ENCODE results near the gene TMPRSS4.

TMPRSS4 gene

GRCh38 chr11:118100691-118101232 lies 23.9 kb downstream of the TMPRSS4 start:
- FAIRE-seq (no peak), DNase-seq (ENCODE audit: insufficient read length, low spot score) (no peak)

DNA sequence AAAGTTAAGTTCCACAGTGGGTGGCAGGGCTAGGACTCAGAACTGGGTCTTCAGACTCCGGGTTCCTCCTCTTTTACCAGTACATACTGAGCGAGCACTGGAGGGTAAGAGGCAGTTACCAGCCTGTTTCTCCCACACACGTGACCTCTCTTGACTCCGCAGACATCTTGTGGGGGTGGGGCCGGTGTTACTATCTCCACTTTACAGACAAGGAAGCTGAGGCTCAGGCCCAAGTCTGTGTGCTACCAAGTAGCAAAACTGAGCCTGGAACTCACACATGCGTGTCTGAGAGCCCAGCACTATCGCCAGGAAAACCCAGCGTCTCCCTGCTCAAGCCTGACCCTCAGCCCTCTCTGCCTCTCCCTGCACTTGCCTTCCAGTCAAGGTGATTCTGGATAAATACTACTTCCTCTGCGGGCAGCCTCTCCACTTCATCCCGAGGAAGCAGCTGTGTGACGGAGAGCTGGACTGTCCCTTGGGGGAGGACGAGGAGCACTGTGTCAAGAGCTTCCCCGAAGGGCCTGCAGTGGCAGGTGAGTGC lies 25.9 kb downstream of the TMPRSS4 start:
- DNase-seq (ENCODE audit: insufficient read length, low spot score), result no peak

GRCh38 chr11:118104491-118104890 lies 27.6 kb downstream of the TMPRSS4 start:
- DNase-seq (ENCODE audit: insufficient read length, low spot score) (no peak), FAIRE-seq (no peak)

More for the DNA sequence above, 25.9 kb downstream of the TMPRSS4 start:
- no peak for FAIRE-seq

DNA sequence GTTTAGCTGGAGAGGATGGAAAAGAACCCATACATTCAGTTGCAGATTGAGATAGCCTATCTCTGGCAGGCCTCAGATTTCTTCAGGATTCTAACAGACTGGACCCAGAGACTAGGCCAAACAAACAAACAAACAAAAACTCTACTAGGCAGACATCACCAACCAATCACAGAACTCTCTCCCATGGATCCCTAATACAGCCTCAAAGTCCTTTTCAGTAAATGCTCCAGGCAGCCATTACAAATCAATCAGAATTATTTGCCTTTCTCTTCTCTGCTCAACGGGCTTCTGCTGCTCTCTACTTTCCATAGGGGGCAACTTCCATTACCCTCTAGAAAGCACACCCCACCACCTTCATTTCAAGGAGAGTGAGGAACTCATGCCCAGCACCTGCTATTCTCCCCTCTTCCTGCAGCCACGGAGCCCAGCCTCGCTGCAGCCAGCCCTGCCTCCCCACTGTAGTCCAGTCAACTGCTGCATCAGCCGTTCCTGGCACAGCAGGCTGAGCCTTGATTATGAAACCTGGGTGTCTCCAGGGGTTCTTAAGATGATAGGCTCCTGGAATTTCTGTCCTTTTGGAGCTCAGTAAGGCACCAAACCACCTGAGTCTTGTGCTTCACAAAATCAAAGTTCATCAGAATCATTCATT lies 28.9 kb downstream of the TMPRSS4 start:
- DNase-seq (ENCODE audit: insufficient read length, low spot score) (no peak), FAIRE-seq (no peak)

GRCh38 chr11:118106789-118107335 lies 30.0 kb downstream of the TMPRSS4 start:
- FAIRE-seq (no peak), DNase-seq (ENCODE audit: insufficient read length, low spot score) (no peak)

DNA sequence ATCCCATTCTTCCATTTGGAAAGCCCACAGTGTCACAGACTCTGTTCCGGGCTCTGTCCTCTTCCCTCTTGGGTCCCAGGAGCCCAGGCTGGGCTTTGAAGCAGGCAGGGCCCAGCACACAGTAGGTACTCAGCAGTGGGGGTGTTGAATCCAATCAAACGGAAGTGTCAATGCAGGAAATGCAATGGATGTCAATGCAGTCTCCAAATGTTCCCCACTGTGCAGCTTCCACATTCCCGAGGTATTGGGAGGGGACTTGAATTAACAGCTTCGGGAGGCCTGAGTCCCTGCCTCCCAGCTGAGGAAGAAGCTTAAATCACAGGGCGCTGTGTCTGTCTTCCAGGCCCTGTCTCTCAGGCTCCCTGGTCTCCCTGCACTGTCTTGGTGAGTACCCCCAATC lies 31.6 kb downstream of the TMPRSS4 start:
- FAIRE-seq, result no peak
- DNase-seq (ENCODE audit: insufficient read length, low spot score), result no peak

GRCh38 chr11:118109231-118109630 lies 32.4 kb downstream of the TMPRSS4 start:
- FAIRE-seq (no peak), DNase-seq (ENCODE audit: insufficient read length, low spot score) (no peak)

GRCh38 chr11:118111019-118111743 lies 34.3 kb downstream of the TMPRSS4 start:
- no peak for DNase-seq (ENCODE audit: insufficient read length, low spot score)
- FAIRE-seq, result no peak

DNA sequence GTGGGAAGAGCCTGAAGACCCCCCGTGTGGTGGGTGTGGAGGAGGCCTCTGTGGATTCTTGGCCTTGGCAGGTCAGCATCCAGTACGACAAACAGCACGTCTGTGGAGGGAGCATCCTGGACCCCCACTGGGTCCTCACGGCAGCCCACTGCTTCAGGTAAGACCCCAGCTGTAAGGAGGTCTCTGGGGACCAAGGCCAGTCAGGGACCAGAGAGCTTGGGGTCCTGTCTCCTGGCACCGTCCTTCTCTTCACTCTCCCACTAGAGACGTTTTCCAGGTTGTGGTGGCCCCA lies 34.8 kb downstream of the TMPRSS4 start:
- no peak for DNase-seq (ENCODE audit: insufficient read length, low spot score)
- no peak for FAIRE-seq

DNA sequence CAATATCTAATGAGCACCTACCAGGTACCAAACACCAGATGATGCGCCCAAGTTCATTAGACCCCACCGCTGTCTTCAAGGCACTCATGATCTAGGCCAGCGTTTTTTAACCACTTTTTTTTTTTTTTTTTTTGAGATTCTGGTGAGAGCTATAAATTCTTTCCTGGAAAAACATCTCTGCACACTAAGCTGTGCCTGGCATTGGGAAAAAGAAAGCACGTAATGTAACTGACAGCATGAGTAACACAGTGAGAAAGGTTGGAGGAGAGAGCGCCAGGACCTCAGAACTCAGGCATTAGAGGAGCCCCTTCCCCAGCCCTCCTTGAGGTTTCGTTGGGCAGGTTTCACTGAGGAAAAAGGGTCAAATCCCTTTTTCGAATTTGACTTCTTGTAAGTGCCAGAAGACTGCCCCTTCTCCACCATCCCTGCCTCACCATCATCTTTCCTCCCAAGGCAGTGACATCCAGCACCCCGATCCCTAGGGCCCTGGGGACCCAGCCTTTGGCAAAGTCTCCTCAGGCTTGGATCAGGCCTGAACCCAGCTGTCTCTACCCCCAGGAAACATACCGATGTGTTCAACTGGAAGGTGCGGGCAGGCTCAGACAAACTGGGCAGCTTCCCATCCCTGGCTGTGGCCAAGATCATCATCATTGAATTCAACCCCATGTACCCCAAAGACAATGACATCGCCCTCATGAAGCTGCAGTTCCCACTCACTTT lies 36.0 kb downstream of the TMPRSS4 start:
- no peak for FAIRE-seq

GRCh38 chr11:118114266-118114665 lies 37.4 kb downstream of the TMPRSS4 start:
- no peak for DNase-seq (ENCODE audit: insufficient read length, low spot score)
- FAIRE-seq, result no peak

More for the DNA sequence above, 36.0 kb downstream of the TMPRSS4 start:
- no peak for DNase-seq (ENCODE audit: insufficient read length, low spot score)

- DNase-seq (ENCODE audit: insufficient read length, low spot score) (no peak), FAIRE-seq (no peak)
Observed at GRCh38 chr11:118115048-118115447, 38.2 kb downstream of the TMPRSS4 start.

GRCh38 chr11:118117790-118118601 lies 41.1 kb downstream of the TMPRSS4 start:
- DNase-seq (ENCODE audit: insufficient read length, low spot score), result peak; percentile 44
- FAIRE-seq, result peak; percentile 87

- DNase-seq (ENCODE audit: insufficient read length, low spot score) (no peak), FAIRE-seq (no peak)
Observed at GRCh38 chr11:118120793-118121192, 43.9 kb downstream of the TMPRSS4 start.

DNA sequence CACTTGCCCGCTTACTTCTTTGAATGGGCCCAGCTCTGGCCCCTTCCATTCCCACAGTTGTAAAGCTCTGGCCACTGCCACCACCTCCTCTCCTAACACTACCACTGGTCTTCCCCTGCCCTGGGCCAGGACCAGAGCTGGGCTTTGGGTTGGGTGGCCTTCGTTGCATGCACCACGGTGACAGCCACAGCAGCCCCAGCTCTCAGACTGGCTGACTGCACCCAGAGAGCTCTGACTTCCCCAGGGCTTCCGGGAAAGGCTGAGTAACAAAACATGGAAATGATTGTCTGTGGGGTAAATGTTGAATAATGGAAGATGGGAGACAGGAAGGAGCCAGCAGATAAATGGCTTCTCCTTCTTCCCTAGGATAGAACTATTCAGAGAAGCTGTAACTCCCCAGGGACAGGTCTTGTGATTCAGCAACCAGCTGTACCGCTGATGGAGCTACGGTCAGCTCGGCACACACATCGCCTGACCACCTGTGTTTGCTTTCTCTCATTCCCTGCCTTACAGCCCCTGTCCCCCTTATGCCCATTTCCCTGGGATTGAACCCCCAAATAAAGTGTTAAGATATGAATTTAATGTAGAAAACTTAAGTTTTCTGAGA lies 48.2 kb downstream of the TMPRSS4 start:
- FAIRE-seq (no peak), DNase-seq (ENCODE audit: insufficient read length, low spot score) (no peak)

DNA sequence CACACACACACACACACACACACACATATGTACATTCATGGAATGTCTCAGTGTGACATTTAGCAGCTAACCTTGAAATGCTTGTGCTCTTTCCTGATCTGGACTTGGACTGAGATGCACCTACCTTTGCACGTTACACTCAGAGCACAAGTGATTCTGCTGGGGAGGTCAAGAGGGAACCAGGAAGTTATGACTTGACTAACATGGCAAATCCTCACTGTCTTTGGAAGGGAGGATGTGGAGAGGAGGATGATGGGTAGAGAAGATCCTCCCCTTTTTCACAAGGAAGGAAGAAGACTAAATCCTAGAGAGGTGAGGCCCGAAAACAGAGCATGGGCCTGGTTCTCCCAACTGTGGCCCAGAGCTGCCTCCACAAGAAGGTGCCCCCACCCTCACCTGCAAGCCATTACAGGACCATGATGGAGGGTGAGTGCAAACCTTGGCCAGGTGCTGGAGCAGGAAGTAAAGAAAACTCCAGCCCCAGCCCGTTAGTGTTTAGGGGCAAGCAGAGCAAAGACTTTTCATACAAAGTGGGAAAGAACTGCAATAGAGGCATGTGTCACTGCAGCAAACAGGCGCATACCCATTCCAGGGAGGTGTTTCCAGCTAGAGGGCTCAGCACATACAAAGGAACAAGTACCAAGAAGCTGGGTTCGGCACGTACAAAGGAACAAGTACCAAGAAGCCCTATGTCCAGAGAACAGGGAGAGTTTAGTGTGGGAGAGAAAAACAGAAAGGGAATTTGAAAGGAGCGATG lies 49.4 kb downstream of the TMPRSS4 start:
- FAIRE-seq (no peak), DNase-seq (ENCODE audit: insufficient read length, low spot score) (no peak)

- DNase-seq (ENCODE audit: insufficient read length, low spot score), result no peak
- FAIRE-seq, result no peak
Observed at GRCh38 chr11:118128310-118128709, 51.4 kb downstream of the TMPRSS4 start.

DNA sequence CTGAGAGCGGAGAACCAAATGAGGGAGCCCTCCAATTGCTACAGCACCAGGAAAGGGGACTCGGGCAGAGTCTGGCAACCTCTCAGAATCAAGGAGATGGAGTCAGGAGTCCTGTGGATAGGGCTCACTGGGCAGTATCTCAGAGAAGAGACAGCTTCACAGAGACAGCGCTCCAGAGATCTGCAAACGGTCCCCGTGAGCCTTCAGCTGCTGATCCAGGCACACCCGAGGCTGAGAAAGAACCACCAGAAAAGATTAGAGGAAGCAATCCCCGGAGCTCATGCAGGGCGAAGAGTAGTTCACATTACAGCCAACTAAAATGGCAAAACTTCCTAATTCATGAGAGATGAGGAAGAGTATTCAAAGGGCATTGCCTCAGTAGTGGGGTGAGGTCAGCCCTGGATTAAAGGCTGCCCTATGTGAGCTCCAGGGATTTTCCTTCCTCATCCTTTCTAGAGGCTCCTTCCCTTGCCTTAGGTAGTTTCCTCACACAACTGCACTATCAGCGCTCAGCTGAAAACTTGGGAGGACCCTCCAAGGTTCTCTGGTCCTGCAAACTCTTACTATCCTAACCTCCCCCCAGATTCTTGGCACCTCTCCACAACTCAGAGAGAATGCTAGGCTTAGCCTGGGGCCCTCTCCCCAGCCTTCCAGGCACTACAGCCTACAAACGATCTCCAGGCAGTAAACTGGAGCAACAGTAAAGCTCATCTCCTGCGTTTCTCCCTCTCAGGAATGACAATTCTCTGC lies 52.0 kb downstream of the TMPRSS4 start:
- FAIRE-seq, result no peak
- no peak for DNase-seq (ENCODE audit: insufficient read length, low spot score)

Measured in GM19239 (cell line).